HEK293T (cell line): ENCODE data around the gene ANKH.

ENCODE experiments used
- LEF1 ChIP-seq: fragments of 450-650 bp; IDR thresholded peaks from 2 replicates; pipeline ENCODE4 v1.6.1; 2017; ENCODE audit warnings: mild to moderate bottlenecking, borderline replicate concordance
- SP1 ChIP-seq: fragments of 450-650 bp; IDR thresholded peaks from 2 replicates; pipeline ENCODE4 v1.6.1; 2017
- ZNF384 ChIP-seq: fragments of 450-650 bp; IDR thresholded peaks from 2 replicates; pipeline ENCODE4 v1.6.1; 2016

GRCh38 chr5:14902826-14903560 is 31.4 kb upstream of the ANKH start:
- TF ChIP-seq SP1, result no peak
- TF ChIP-seq ZNF384, result no peak
- TF ChIP-seq LEF1, result no peak
